HG03575 (cell line): Measurements from ENCODE around the gene ASCC1.

Experiments used
- ATAC-seq: cut with Tn5 transposase; IDR thresholded peaks from one replicate; pipeline ENCODE4 v1.9.1; 2021; ENCODE audit not compliant: unreplicated experiment, insufficient number of reproducible peaks, low FRiP score; ENCODE audit errors: extremely low read depth

The ASCC1 gene

GRCh38 chr10:72062832-72063702 is 153.0 kb downstream of the ASCC1 start:
- ATAC-seq: no peak

DNA sequence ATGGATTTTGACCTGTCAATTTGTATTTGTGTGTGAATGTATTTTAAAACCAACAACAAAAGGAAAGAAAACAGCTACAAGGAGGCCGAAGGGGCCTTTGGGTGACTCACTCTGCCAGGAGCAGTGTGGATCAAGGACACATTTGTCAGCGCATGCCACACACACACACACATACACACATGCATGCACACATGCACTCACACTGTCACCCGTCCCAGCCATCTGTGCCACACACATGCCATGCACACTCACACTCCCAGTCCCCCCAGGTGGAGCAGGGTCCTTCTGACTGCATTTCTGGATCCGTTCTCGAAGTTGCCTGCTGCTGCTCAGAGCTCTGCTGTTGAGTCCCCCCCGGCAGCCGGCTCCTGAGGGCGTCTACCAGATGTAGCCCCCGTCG is 153.7 kb downstream of the ASCC1 start:
- ATAC-seq: no peak

DNA sequence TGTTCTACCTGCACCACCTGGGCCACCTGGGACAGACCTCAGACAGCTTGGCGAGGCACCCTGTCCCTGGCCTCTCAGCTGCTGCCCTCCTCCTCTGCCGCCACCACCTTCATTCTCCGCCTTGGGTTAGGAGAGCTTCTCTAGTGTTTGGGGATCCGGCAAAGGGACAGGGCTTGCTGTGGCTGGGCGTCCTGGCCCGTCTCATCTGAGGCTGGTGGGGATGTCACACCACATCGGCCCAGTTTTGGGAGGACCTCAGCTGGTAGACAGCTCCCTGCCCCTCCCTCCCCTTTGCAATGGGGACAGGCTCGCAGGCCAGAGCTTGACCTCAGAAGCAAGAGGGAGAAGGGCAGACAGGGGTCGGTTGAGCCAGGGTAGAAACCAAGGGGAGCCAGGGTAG is 154.1 kb downstream of the ASCC1 start:
- no peak for ATAC-seq

DNA sequence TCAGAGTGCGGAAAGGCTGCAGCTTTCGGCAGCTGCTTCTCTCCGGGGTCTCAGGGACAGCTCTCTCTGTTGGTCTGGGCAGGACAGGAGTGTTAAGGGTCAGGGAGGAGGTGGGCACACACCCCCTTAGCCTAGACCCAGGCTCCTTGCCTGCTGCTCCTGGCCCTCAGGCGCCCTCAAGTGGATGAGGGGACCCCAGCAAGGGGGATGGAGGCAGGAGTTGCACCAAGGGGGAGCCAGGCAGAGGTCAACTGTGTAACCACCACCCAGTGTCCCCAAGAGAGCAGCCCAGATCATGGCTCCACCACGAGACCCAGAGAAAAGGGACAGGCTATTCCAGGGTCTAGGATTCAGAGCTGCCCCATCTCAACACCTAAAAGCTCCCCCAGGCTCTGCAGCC is 154.6 kb downstream of the ASCC1 start:
- no peak for ATAC-seq

- ATAC-seq: no peak
Observed at GRCh38 chr10:72059843-72060822, 155.9 kb downstream of the ASCC1 start.

- no peak for ATAC-seq
Observed at GRCh38 chr10:72058989-72059842, 156.9 kb downstream of the ASCC1 start.

DNA sequence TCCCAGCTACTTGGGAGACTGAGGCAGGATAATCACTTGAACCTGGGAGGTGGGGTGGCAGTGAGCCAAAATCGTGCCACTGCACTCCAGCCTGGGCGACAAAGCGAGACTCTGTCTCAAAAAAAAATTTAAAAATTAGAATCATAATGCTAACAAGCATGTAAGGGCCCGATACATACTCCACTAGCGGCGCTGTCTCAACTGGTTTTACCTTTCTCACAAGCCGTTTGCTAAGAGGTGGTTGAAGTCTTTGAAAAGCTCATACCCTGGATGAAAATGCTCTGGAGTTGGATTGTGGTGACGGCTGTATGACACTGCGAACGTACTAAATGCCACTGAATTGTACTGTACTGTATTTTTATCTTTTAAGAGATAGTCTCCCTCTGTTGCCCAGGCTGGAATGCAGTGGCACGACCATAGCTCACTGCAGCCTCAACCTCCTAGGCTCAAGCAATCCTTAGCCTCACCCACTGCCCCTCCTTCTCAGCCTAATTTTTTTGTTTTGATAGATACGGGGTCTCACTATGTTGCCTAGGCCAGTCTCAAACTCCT is 157.7 kb downstream of the ASCC1 start:
- ATAC-seq: no peak

- ATAC-seq: no peak
Observed at GRCh38 chr10:72056932-72057751, 158.9 kb downstream of the ASCC1 start.

DNA sequence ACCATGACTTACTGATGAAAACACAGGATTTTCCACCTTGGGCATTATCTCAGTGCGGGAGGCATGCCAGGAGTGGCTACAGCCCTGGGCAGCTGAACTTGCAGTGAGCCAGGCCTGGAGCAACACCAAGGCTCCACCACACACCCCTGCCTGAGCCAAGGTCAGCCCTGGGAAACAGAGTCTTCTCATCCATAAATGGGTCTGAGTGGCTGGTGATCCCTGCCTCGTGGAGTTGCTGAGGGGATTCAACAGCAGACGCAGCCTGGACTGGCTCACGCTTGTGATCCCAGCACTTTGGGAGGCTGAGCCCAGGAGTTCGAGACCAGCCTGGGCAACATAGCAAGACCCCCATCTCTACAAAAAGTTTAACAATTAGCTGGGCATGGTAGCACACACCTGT is 160.0 kb downstream of the ASCC1 start:
- ATAC-seq: no peak

- ATAC-seq: no peak
Observed at GRCh38 chr10:72053690-72054089, 162.4 kb downstream of the ASCC1 start.

GRCh38 chr10:72050873-72051272 is 165.2 kb downstream of the ASCC1 start:
- no peak for ATAC-seq

- no peak for ATAC-seq
Observed at GRCh38 chr10:72049969-72050781, 165.9 kb downstream of the ASCC1 start.

DNA sequence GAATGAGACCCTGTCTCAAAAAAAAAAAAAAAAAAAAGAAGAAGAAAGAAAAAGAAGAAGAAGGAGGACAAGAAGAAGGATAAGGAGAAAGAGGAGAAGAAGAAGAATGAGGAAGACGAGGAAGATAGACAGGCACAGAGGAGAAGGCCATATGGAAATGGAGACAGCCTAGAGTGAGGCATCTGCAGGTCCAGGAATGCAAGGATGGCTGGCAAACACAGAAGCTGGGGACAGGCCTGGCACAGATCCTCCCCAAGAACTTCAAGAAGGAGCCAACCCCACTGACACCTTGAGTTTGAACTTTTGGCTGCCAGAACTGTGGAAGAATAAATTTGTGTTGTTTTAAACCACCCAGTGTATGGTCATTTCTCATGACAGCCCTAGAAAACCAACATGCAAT is 166.6 kb downstream of the ASCC1 start:
- ATAC-seq: no peak

DNA sequence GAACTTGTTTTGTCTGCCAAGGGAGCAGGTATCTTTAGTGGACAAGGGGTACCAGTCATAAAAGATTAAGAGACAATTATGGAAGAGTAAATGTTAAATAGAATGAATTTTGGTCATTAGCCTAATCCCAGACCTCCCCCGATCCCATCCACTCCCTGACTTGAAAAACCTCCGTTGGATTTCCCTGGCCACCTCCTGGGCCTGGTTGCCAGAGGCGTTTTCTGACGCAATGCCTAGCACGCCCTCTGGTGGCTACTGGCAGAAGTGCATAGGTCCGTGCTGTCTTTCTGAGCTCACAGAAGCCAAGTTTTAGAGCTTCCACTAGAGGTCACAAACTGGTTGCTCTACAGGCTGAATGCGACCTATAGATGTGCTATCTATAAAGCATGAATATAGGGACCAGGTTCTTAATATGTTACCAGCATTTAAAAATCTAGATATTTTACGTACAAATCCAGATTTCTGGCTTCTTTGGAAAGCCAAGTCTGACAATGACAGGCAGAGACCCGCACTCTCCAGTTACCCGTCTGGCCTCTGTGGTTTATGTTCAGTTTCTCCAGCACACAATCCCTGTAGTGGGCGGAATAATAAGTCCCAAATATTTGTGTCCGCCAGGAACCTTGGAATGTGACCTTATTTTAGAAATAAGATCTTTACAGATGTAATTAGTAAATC is 167.5 kb downstream of the ASCC1 start:
- no peak for ATAC-seq
